MM.1S (cell line): ENCODE measurements around the gene TXNDC11.

Experiments used
- DNase-seq: peaks from one replicate; pipeline ENCODE4 v3.0.0-alpha.2; 2015
- H2AFZ ChIP-seq: fragments of 300-600 bp; sonication (generic); 2 replicates; pipeline ENCODE4 v1.6.0; 2016; ENCODE audit warnings: antibody characterized with exemption, low read length
- H3F3A ChIP-seq: fragments of 300-600 bp; sonication (generic); 2 replicates; pipeline ENCODE4 v1.6.1; 2016; ENCODE audit warnings: mild to moderate bottlenecking, antibody characterized with exemption, low read length, moderate library complexity, mixed read lengths; ENCODE audit not compliant: insufficient read depth
- H3K27ac ChIP-seq: fragments of 300-600 bp; sonication (generic); 2 replicates; pipeline ENCODE4 v1.5.1; 2016; ENCODE audit warnings: mild to moderate bottlenecking, low read length
- H3K27me3 ChIP-seq: fragments of 300-600 bp; sonication (generic); replicated peaks from 2 replicates; pipeline ENCODE4 v1.6.0; 2016; ENCODE audit warnings: low read length; ENCODE audit not compliant: insufficient read depth
- H3K36me3 ChIP-seq: fragments of 300-600 bp; sonication (generic); replicated peaks from 2 replicates; pipeline ENCODE4 v1.6.1; 2016; ENCODE audit warnings: mild to moderate bottlenecking, low read length, mixed read lengths; ENCODE audit not compliant: insufficient read depth
- H3K4me1 ChIP-seq: fragments of 300-600 bp; sonication (generic); 2 replicates; pipeline ENCODE4 v1.6.1; 2016; ENCODE audit warnings: low read length, mixed read lengths
- H3K4me2 ChIP-seq: fragments of 300-600 bp; sonication (generic); 2 replicates; pipeline ENCODE4 v1.6.0; 2016; ENCODE audit warnings: low read depth, low read length
- H3K4me3 ChIP-seq: fragments of 300-600 bp; sonication (generic); 2 replicates; pipeline ENCODE4 v1.5.1; 2016; ENCODE audit warnings: low read length, mixed read lengths
- H3K79me2 ChIP-seq: fragments of 300-600 bp; sonication (generic); 2 replicates; pipeline ENCODE4 v1.6.1; 2016; ENCODE audit warnings: mixed run types, low read length, mixed read lengths
- H3K9ac ChIP-seq: fragments of 300-600 bp; sonication (generic); 2 replicates; pipeline ENCODE4 v1.6.1; 2016; ENCODE audit warnings: low read length, mixed read lengths
- H3K9me2 ChIP-seq: fragments of 300-600 bp; sonication (generic); replicated peaks from 2 replicates; pipeline ENCODE4 v1.6.1; 2016; ENCODE audit warnings: mild to moderate bottlenecking, low read length, mixed read lengths; ENCODE audit not compliant: insufficient read depth
- H3K9me3 ChIP-seq: fragments of 300-600 bp; sonication (generic); replicated peaks from 2 replicates; pipeline ENCODE4 v1.6.1; 2016; ENCODE audit warnings: mild to moderate bottlenecking, low read length, mixed read lengths; ENCODE audit not compliant: insufficient read depth
- H4K20me1 ChIP-seq: fragments of 300-600 bp; sonication (generic); 2 replicates; pipeline ENCODE4 v1.6.1; 2016; ENCODE audit warnings: mild to moderate bottlenecking, low read length, moderate library complexity, mixed read lengths; ENCODE audit not compliant: insufficient read depth
- CTCF ChIP-seq: fragments of 300-600 bp; sonication (generic); IDR thresholded peaks from 2 replicates; pipeline ENCODE4 v1.5.1; 2016; ENCODE audit warnings: antibody characterized with exemption, low read length, mixed read lengths
- EZH2 ChIP-seq: fragments of 300-600 bp; sonication (generic); optimal IDR thresholded peaks from 2 replicates; pipeline ENCODE3; 2017; ENCODE audit warnings: low read depth, mild to moderate bottlenecking, antibody characterized with exemption, low read length, mixed read lengths
- EZH2phosphoT487 ChIP-seq: fragments of 300-600 bp; sonication (generic); IDR thresholded peaks from 2 replicates; pipeline ENCODE4 v1.6.1; 2018; ENCODE audit warnings: antibody characterized with exemption, low read length

The TXNDC11 gene

GRCh38 chr16:11674818-11675560 lies 67.7 kb downstream of the TXNDC11 start:
- H2AFZ ChIP-seq: no peak overlapping the region
- DNase-seq: peak; percentile 6
- peaks cover 67% of the 10 kb centered on the region for H3F3A ChIP-seq
- H3K79me2 ChIP-seq: peaks cover 90% of the 10 kb centered on the region
- peaks cover 80% of the 10 kb centered on the region for H3K4me1 ChIP-seq
- no peaks in the 10 kb centered on the region for H3K9me2 ChIP-seq
- no peak overlapping the region for H3K4me3 ChIP-seq
- peak overlapping the region; percentile 92; the same call in 1 of the 2 replicates for H3K27ac ChIP-seq
- H3K27me3 ChIP-seq: no peaks in the 10 kb centered on the region
- H3K4me2 ChIP-seq: no peak overlapping the region
- H3K36me3 ChIP-seq: peaks cover 11% of the 10 kb centered on the region
- no peaks in the 10 kb centered on the region for H3K9me3 ChIP-seq
- H3K9ac ChIP-seq: no peak overlapping the region
- H4K20me1 ChIP-seq: peaks cover 34% of the 10 kb centered on the region
- no peak for TF ChIP-seq CTCF
- no peak for TF ChIP-seq EZH2
- no peak for TF ChIP-seq EZH2phosphoT487

- Histone ChIP-seq H3K9me3 (no peaks in the 10 kb centered on the region), H3K4me1 (peaks cover 80% of the 10 kb centered on the region), H3K4me3 (no peak overlapping the region), H4K20me1 (peaks cover 26% of the 10 kb centered on the region), H3F3A (peaks cover 60% of the 10 kb centered on the region), H3K27ac (peak overlapping the region; percentile 54; the same call in 1 of the 2 replicates), H3K27me3 (no peaks in the 10 kb centered on the region), H3K36me3 (peaks cover 4% of the 10 kb centered on the region; the same call in 1 of the 2 replicates), H3K4me2 (no peak overlapping the region), H3K79me2 (peaks cover 90% of the 10 kb centered on the region), H2AFZ (no peak overlapping the region), H3K9ac (no peak overlapping the region), H3K9me2 (no peaks in the 10 kb centered on the region)
- TF ChIP-seq EZH2phosphoT487: no peak
- TF ChIP-seq EZH2: no peak
- no peak for TF ChIP-seq CTCF
- DNase-seq: peak; percentile 6
Measured at GRCh38 chr16:11674001-11674817, 68.4 kb downstream of the TXNDC11 start.

- Histone ChIP-seq H3K9me3 (no peaks in the 10 kb centered on the region), H3K4me1 (peaks cover 72% of the 10 kb centered on the region), H2AFZ (no peak overlapping the region), H3K9ac (peak overlapping the region; percentile 14; the same call in 1 of the 2 replicates), H3K36me3 (no peaks in the 10 kb centered on the region), H3K4me2 (peak overlapping the region; percentile 71), H3K27me3 (no peaks in the 10 kb centered on the region), H3K27ac (peak overlapping the region; percentile 54; the same call in 1 of the 2 replicates), H3K79me2 (peaks cover 88% of the 10 kb centered on the region), H3K9me2 (no peaks in the 10 kb centered on the region), H3K4me3 (peak overlapping the region; percentile 10; the same call in 1 of the 2 replicates), H4K20me1 (peaks cover 18% of the 10 kb centered on the region), H3F3A (peaks cover 51% of the 10 kb centered on the region)
- DNase-seq: peak; percentile 3
- TF ChIP-seq EZH2phosphoT487 (no peak), CTCF (no peak), EZH2 (no peak)
Measured at GRCh38 chr16:11673091-11674000, 69.3 kb downstream of the TXNDC11 start.
